ENCODE data around the gene CMTM8. TPM values are rescaled to one million over a fixed set of nuclear protein-coding genes. Genes with fewer than 3 reads are reported as not detected.

CMTM8 gene
- total and polyA plus RNA-seq, 7 donors, result 0.49 to 7.9 (median 4.3) TPM; not detected in 1

DNA sequence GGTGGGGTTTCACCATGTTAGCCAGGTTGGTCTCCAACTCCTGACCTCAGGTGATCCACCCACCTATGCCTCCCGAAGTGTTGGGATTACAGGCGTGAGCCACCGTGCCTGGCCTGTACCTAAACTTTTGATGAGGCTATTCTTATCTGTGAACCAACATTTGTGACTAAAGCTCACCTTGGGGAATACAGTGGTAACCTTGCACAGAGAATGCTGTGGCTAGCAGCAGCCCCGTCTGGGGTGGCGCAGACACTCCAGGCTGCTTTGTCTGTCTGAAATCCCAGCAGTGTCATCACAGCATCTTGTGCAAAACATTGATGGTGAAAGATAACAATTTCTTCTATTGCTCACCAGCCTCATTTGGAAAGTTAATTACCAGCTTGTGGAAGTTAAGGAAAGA lies 58.9 kb downstream of the CMTM8 start:
- intact Hi-C loops (cut with DNase I), result loop anchor here (1.0 to 5.0 kb wide), 3 partner anchors 40 to 370 kb away; no protein-coding TSS in a partner anchor
- Histone ChIP-seq H3K27me3 (no peaks in the 10 kb centered on the region), H3K4me1 (no peaks in the 10 kb centered on the region), H3K9me3 (no peaks in the 10 kb centered on the region), H3K36me3 (no peaks in the 10 kb centered on the region), H3K4me3 (no peak overlapping the region), H3K27ac (no peak overlapping the region)
- DNase-seq, result no peak
- TF ChIP-seq, protein P1, sequence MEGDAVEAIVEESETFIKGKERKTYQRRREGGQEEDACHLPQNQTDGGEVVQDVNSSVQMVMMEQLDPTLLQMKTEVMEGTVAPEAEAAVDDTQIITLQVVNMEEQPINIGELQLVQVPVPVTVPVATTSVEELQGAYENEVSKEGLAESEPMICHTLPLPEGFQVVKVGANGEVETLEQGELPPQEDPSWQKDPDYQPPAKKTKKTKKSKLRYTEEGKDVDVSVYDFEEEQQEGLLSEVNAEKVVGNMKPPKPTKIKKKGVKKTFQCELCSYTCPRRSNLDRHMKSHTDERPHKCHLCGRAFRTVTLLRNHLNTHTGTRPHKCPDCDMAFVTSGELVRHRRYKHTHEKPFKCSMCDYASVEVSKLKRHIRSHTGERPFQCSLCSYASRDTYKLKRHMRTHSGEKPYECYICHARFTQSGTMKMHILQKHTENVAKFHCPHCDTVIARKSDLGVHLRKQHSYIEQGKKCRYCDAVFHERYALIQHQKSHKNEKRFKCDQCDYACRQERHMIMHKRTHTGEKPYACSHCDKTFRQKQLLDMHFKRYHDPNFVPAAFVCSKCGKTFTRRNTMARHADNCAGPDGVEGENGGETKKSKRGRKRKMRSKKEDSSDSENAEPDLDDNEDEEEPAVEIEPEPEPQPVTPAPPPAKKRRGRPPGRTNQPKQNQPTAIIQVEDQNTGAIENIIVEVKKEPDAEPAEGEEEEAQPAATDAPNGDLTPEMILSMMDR (IDR thresholded peaks at IDR 0.05), result no peak
- no peak for TF ChIP-seq POLR2A (IDR thresholded peaks at IDR 0.05)
- no peak for TF ChIP-seq POLR2AphosphoS5 (IDR thresholded peaks at IDR 0.05)
- TF ChIP-seq EP300 (IDR thresholded peaks at IDR 0.05), result no peak
- 81 to 94% methylated on average over 5 of the region's 5 CpGs for WGBS, 2 donors

DNA sequence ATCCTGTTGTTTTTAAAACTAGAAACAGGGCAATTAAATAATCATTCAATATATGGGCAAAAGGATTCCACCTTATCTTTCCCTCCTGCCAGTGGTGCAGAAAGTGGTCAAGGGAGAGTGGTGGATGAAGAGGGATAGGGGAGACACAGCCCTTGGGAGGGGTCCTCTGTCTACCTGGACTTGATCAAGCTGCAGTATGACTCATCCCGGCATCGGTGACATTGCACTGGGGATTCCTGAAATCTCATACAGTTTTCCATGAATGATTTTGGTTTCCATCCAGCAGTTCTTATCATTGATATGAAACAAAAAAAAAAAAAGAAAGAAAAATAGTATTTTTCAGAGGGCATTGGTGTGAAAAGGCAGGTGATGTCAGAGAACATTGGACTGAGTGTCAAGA lies 62.9 kb downstream of the CMTM8 start:
- Histone ChIP-seq H3K9me3 (no peaks in the 10 kb centered on the region), H3K27ac (no peak overlapping the region), H3K4me1 (no peaks in the 10 kb centered on the region), H3K27me3 (no peaks in the 10 kb centered on the region), H3K4me3 (no peak overlapping the region), H3K36me3 (no peaks in the 10 kb centered on the region)
- TF ChIP-seq, protein P1 (IDR thresholded peaks at IDR 0.05), result no peak
- TF ChIP-seq EP300 (IDR thresholded peaks at IDR 0.05) (no peak), POLR2AphosphoS5 (IDR thresholded peaks at IDR 0.05) (no peak), POLR2A (IDR thresholded peaks at IDR 0.05) (no peak)
- WGBS, 2 donors, result 96 to 97% methylated on average over 2 of the region's 2 CpGs
- no peak for DNase-seq
- intact Hi-C loops (cut with DNase I), result no loop called here

DNA sequence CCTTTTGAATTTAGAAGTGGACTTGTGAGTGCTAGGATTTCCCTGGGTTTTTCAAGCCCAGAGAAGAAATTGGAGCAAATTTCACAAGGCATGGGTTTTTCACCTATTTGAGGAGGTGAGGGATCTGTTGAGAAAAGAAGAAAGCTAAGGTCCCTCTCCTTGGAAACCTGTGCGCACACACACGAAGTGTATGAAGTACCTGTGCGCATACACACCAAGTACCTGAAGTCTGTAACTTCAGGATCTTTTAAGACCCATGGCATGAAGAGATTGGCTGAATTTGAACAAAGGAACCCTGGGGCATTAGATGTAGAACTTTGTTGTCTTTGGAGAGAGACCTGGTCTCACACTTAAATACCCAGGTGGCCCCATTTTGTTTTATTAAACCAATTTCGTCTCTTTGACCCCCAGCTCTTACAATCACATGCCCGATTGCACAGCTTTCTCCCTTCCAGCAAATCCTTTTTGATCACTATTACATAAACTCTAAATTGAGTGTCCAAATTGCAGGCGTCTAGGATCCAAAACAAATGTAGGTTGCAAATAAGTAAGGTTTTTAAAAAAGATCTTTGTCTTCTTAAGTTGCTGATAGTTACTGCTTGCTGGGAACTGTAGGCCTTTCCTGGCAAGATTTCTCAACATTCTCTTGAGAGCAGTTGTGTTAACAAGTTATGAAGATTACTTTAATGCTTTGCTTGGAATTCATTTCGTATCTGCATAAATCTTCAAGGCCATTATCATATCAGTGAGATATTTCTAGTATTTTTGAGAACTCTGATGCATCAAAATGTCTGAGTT lies 64.3 kb downstream of the CMTM8 start:
- intact Hi-C loops (cut with DNase I), result no loop called here
- TF ChIP-seq, protein P1 (IDR thresholded peaks at IDR 0.05), result no peak
- TF ChIP-seq POLR2A (IDR thresholded peaks at IDR 0.05) (no peak), POLR2AphosphoS5 (IDR thresholded peaks at IDR 0.05) (no peak), EP300 (IDR thresholded peaks at IDR 0.05) (no peak)
- Histone ChIP-seq H3K36me3 (no peaks in the 10 kb centered on the region), H3K4me1 (no peaks in the 10 kb centered on the region), H3K27ac (no peak overlapping the region), H3K27me3 (no peaks in the 10 kb centered on the region), H3K4me3 (no peak overlapping the region), H3K9me3 (no peaks in the 10 kb centered on the region)
- no peak for DNase-seq
- WGBS, 2 donors, result 82 to 94% methylated on average over 7 of the region's 7 CpGs

DNA sequence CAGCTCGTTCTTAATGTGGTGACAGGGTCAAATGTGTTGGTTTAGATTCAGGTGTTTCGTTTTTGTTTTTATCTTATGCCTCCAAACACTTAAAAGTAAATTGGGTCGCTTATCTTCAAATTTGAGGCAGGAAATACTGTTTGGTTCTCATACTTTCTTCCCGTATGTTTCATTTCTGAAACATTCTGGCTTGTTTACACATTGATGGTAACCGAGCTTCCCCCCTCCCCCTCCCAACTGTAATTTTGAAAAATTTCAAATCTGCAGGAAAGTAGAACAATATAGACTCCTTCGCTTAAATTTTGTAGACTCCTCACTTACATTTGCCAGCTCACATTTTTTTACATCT lies 64.9 kb downstream of the CMTM8 start:
- no peak for TF ChIP-seq POLR2AphosphoS5 (IDR thresholded peaks at IDR 0.05)
- TF ChIP-seq, protein P1 (IDR thresholded peaks at IDR 0.05), result no peak
- no peak for TF ChIP-seq EP300 (IDR thresholded peaks at IDR 0.05)
- no peak for TF ChIP-seq POLR2A (IDR thresholded peaks at IDR 0.05)
- no peak overlapping the region for H3K4me3 ChIP-seq
- no peaks in the 10 kb centered on the region for H3K27me3 ChIP-seq
- no peaks in the 10 kb centered on the region for H3K36me3 ChIP-seq
- intact Hi-C loops (cut with DNase I), result no loop called here
- no peak for DNase-seq
- no peaks in the 10 kb centered on the region for H3K4me1 ChIP-seq
- H3K9me3 ChIP-seq, result no peaks in the 10 kb centered on the region
- WGBS, 2 donors, result 41 to 81% methylated on average over 6 of the region's 6 CpGs
- H3K27ac ChIP-seq, result no peak overlapping the region

Data from sigmoid colon (tissue), 7 donors.